Measurements from ENCODE around the gene ADRM1.

GRCh38 chr20:62352402-62353288 lies 49.8 kb downstream of the ADRM1 start:
- no peak for TF ChIP-seq POLR2A (IDR thresholded peaks at IDR 0.05; ENCODE audit: low read length)
- no peak for TF ChIP-seq GATA1 (IDR thresholded peaks at IDR 0.05; ENCODE audit: low read depth, low read length)
